ENCODE measurements around the gene VRK2.
A peak's percentile ranks its signal among the peaks of the same experiment; 100 is the strongest.

The VRK2 gene

GRCh38 chr2:58044145-58044544, 2.5 kb upstream of the VRK2 start:
- TF ChIP-seq ZNF274 (IDR thresholded peaks at IDR 0.05; ENCODE audit: low read depth, low read length): no peak
- no peak overlapping the region for H3K4me3 ChIP-seq (ENCODE audit: low read length)

GRCh38 chr2:58045580-58046334, 849 bp upstream of the VRK2 start:
- H3K4me3 ChIP-seq (ENCODE audit: low read length): peak overlapping the region; percentile 68

GRCh38 chr2:58046335-58046584, 346 bp upstream of the VRK2 start:
- peak overlapping the region; percentile 68 for H3K4me3 ChIP-seq (ENCODE audit: low read length)
- no peak for TF ChIP-seq ZNF274 (IDR thresholded peaks at IDR 0.05; ENCODE audit: low read depth, low read length)

More at GRCh38 chr2:58045580-58046334, 849 bp upstream of the VRK2 start:
- TF ChIP-seq ZNF274 (IDR thresholded peaks at IDR 0.05; ENCODE audit: low read depth, low read length): no peak

DNA sequence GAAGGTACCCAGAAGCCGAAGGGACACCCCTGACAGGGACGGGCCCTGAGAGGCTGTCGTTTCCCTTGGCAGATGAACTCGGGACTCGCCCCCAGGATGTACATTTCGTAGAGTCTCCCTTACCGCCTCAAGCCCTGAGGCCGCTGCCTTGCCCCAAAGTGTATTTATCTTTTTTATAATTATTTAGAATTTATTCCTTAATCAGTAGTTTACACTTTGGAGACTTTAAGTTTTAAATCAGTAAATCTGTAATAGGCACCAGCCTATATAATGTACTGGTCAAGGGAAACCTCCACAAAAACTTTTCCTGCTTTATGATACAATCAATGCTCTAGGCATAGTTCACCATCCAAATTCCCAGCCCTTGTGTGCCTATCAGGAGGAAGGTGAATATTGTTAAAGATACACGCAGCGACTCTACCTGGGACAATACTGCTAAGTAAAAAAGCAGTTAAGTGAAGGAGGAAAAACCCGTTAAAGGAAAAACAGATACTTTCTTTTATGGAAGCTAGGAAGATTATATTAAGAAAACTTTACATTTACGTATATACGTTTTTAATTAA, 848 bp downstream of the VRK2 start:
- no peak for TF ChIP-seq ZNF274 (IDR thresholded peaks at IDR 0.05; ENCODE audit: low read depth, low read length)
- H3K4me3 ChIP-seq (ENCODE audit: low read length): peak overlapping the region; percentile 68

GRCh38 chr2:58047961-58048360, 1.4 kb downstream of the VRK2 start:
- H3K4me3 ChIP-seq (ENCODE audit: low read length): peak overlapping the region; percentile 68
- no peak for TF ChIP-seq ZNF274 (IDR thresholded peaks at IDR 0.05; ENCODE audit: low read depth, low read length)

GRCh38 chr2:58051445-58051844, 4.8 kb downstream of the VRK2 start:
- H3K4me3 ChIP-seq (ENCODE audit: low read length): no peak overlapping the region
- TF ChIP-seq ZNF274 (IDR thresholded peaks at IDR 0.05; ENCODE audit: low read depth, low read length): no peak

DNA sequence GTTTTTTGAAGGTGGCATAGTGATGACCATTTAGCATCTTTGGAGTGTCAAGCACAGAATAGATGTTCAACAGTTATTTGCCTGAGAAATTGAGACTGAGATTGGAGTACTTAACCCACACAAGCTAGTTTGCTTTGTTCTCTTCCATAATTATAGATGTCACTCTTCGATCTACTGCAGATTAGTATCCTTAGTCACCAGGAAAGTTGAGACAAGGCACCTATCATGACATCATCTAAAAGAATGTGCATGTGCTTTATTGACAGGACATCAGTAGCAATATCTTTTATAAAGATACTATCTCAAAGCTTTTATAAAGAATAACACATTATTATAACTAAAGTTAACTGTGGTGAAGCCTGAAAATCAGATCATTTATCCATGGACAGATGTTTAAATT, 6.4 kb downstream of the VRK2 start:
- no peak overlapping the region for H3K4me3 ChIP-seq (ENCODE audit: low read length)
- TF ChIP-seq ZNF274 (IDR thresholded peaks at IDR 0.05; ENCODE audit: low read depth, low read length): no peak

- no peak for TF ChIP-seq ZNF274 (IDR thresholded peaks at IDR 0.05; ENCODE audit: low read depth, low read length)
- no peak overlapping the region for H3K4me3 ChIP-seq (ENCODE audit: low read length)
Measured at GRCh38 chr2:58054264-58054663, 7.7 kb downstream of the VRK2 start.

DNA sequence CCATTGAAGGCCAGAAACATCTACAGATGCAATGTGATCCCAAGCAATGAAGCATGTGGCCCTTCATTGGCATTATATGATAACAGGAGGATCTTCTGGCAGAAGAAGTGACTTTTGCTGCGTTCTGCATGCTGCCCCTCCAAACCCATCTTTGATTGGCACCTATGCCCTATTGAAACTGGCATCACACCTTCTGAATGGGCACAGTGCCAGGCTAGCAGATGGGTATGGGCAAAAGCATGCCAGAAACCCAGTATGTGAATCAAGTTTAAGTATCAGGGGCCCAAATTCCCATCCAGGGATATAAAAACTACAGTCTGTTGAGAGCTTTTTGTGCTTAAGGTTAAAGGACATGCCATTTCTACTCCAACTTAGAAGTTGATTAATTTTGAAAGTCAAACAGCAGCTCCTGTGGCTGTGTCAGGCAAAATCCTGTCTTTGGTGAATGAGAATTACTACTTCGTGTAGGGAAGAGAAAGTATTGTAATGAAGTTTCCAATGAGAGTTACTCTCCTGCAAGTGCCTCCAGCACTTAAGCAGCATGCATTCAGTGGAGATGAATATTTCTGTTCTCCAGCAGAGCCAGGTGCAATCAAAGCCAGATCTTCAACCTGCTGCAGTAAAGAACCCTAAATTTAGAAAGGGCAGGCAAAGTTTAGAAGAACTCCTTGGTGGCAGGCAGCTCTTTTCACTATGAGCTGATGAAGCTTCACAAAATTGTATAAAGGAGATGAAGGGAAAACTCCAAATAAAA, 8.6 kb downstream of the VRK2 start:
- no peak for TF ChIP-seq ZNF274 (IDR thresholded peaks at IDR 0.05; ENCODE audit: low read depth, low read length)

DNA sequence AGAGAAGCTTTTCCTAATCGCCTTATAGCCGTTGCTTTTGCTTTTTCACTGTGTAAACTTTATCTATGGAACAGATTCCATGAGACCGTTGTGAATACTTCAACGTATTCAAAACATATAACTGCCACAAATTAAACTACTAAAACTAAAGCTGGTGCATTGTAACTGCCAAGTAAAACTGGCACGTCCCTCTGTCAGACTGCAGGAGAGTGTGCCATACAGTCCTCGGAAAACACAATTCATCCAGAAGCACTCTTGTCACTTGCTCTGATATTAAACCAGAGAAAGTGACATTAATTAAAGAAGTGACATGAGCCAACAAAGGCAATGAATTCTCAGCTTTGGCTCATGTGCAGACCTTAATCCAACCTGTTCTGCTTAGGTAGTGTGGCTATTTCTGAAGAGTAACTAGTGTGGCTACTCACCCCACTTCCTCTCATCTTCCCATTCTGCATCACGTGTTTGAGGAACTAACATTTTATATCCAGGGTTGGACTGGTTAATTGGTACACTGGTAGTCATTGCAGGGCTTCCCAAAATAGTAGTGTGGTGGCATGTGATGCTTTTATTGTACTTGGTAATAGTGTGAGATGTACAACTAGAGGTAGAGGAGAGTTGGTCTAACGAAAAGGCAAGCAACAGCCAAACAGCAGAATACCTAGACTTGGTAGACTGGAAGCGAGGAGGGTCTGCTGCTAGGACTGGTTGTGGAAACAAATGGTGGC, 9.7 kb downstream of the VRK2 start:
- no peak overlapping the region for H3K4me3 ChIP-seq (ENCODE audit: low read length)
- no peak for TF ChIP-seq ZNF274 (IDR thresholded peaks at IDR 0.05; ENCODE audit: low read depth, low read length)

More for the DNA sequence above, 8.6 kb downstream of the VRK2 start:
- H3K4me3 ChIP-seq (ENCODE audit: low read length): no peak overlapping the region

GRCh38 chr2:58057707-58058530, 11.3 kb downstream of the VRK2 start:
- no peak overlapping the region for H3K4me3 ChIP-seq (ENCODE audit: low read length)
- TF ChIP-seq ZNF274 (IDR thresholded peaks at IDR 0.05; ENCODE audit: low read depth, low read length): no peak

DNA sequence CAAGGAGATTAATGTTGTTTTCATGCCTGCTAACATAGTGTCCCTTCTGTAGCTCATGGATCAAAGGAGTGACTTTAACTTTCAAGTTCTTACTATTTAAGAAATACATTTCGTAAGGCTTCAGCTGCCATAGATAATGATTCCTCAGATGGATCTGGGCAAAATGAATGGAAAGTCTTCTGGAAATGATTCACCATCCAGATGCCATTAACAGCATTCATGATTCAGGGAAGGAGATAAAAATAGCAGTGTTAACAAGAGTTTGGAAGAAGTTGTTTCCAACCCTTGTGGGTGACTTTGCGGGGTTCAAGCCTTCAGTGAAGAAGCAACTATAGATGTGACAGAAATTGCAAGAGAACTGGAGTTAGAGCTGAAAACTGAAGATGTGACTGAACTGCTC, 17.0 kb downstream of the VRK2 start:
- H3K4me3 ChIP-seq (ENCODE audit: low read length): no peak overlapping the region
- no peak for TF ChIP-seq ZNF274 (IDR thresholded peaks at IDR 0.05; ENCODE audit: low read depth, low read length)

DNA sequence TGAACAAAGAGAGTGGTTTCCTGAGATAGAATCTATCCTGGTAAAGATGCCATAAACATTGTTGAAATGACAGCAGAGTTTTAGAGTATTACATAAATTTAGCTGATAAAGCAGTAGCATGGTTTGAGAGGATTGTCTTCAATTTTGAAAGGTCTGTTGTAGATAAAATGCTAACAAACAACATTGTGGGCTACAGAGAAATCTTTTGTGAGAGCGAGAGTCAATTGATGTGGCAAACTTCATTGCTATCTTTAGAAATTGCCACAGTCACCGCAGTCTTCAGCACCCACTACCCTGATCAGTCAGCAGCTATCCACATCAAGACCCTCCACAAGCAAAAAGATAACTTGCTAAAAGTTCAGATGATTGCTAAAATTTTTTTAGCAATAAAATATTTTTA, 17.5 kb downstream of the VRK2 start:
- TF ChIP-seq ZNF274 (IDR thresholded peaks at IDR 0.05; ENCODE audit: low read depth, low read length): no peak
- H3K4me3 ChIP-seq (ENCODE audit: low read length): no peak overlapping the region

GRCh38 chr2:58065248-58065647, 18.6 kb downstream of the VRK2 start:
- TF ChIP-seq ZNF274 (IDR thresholded peaks at IDR 0.05; ENCODE audit: low read depth, low read length): no peak
- no peak overlapping the region for H3K4me3 ChIP-seq (ENCODE audit: low read length)
